ENCODE results near the gene FAM219B. TPM values are rescaled to one million over a fixed set of nuclear protein-coding genes. Genes with fewer than 3 reads are reported as not detected.
"Not testable (repeated sequence)": the region's sequence is repeated elsewhere in the genome, so short reads cannot be mapped to it uniquely, and the experiment has no call there.

FAM219B gene
- total and polyA plus RNA-seq, 10 of the 15 experiments (the other 5 are each of a cell fraction or from before 2014, with no cell fraction given): 7.6 to 53.2 (median 29.4) TPM

- Histone ChIP-seq H3K36me3 (ENCODE audit: control insufficient read depth in 2 of 2, insufficient read depth in 2 of 2, low read length in 1 of 2) (peaks cover 7 to 19% of the 10 kb centered on the region in 2 experiments), H3K27me3 (replicated peaks in 1 of 2; ENCODE audit: control insufficient read depth in 2 of 2, insufficient read depth in 2 of 2, low read length in 1 of 2) (no peaks in the 10 kb centered on the region), H3K9me3 (replicated peaks; ENCODE audit: control insufficient read depth, insufficient read depth, low read length) (no peaks in the 10 kb centered on the region), H3K4me1 (ENCODE audit: control insufficient read depth, insufficient read depth, low read length) (peaks cover 25% of the 10 kb centered on the region), H3K27ac (ENCODE audit: control insufficient read depth, insufficient read depth) (no peak overlapping the region), H2AFZ (ENCODE audit: control insufficient read depth, low read depth, low read length) (no peak overlapping the region), H4K20me1 (ENCODE audit: control insufficient read depth, insufficient read depth) (no peaks in the 10 kb centered on the region), H3K79me2 (ENCODE audit: control insufficient read depth, insufficient read depth, low read length) (peaks cover 5% of the 10 kb centered on the region), H3K4me3 (no peak overlapping the region), H3K4me2 (ENCODE audit: control insufficient read depth, insufficient read depth) (no peak overlapping the region), H3K9ac (ENCODE audit: control insufficient read depth, insufficient read depth, low read length) (no peak overlapping the region)
- intact Hi-C loops (cut with micrococcal nuclease; ENCODE audit: unreplicated experiment) (no loop called here), in situ Hi-C loops (cut with MboI) (no loop called here)
- no peak for FAIRE-seq
- RAD21 ChIA-PET (ENCODE audit: unreplicated experiment): interaction anchor here (0.6 to 0.8 kb wide), 2 partner anchors 66 to 307 kb away, joined by 3 to 4 read pairs; no protein-coding TSS in a partner anchor
- no peak for DNase-seq (ENCODE audit: low read depth, low spot score)
- TF ChIP-seq, protein P1, sequence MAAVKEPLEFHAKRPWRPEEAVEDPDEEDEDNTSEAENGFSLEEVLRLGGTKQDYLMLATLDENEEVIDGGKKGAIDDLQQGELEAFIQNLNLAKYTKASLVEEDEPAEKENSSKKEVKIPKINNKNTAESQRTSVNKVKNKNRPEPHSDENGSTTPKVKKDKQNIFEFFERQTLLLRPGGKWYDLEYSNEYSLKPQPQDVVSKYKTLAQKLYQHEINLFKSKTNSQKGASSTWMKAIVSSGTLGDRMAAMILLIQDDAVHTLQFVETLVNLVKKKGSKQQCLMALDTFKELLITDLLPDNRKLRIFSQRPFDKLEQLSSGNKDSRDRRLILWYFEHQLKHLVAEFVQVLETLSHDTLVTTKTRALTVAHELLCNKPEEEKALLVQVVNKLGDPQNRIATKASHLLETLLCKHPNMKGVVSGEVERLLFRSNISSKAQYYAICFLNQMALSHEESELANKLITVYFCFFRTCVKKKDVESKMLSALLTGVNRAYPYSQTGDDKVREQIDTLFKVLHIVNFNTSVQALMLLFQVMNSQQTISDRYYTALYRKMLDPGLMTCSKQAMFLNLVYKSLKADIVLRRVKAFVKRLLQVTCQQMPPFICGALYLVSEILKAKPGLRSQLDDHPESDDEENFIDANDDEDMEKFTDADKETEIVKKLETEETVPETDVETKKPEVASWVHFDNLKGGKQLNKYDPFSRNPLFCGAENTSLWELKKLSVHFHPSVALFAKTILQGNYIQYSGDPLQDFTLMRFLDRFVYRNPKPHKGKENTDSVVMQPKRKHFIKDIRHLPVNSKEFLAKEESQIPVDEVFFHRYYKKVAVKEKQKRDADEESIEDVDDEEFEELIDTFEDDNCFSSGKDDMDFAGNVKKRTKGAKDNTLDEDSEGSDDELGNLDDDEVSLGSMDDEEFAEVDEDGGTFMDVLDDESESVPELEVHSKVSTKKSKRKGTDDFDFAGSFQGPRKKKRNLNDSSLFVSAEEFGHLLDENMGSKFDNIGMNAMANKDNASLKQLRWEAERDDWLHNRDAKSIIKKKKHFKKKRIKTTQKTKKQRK (IDR thresholded peaks at IDR 0.05; ENCODE audit: low read depth, low read length): no peak
- TF ChIP-seq ZZZ3 (IDR thresholded peaks at IDR 0.05; ENCODE audit: control insufficient read depth, insufficient read length, low read depth): no peak
- TF ChIP-seq CREM (IDR thresholded peaks at IDR 0.05; ENCODE audit: low read depth): no peak
- no peak for TF ChIP-seq IKZF1 (conservative IDR thresholded peaks at IDR 0.05)
- no peak for TF ChIP-seq NFXL1 (IDR thresholded peaks at IDR 0.05; ENCODE audit: borderline replicate concordance)
- no peak for TF ChIP-seq SMC3 (IDR thresholded peaks at IDR 0.05; ENCODE audit: borderline replicate concordance, low read length)
- no peak for TF ChIP-seq SREBF2 (IDR thresholded peaks at IDR 0.05; ENCODE audit: low read length)
- TF ChIP-seq FOS (IDR thresholded peaks at IDR 0.05; ENCODE audit: borderline replicate concordance, extremely low read depth, insufficient read length): no peak
- TF ChIP-seq ZNF207 (IDR thresholded peaks at IDR 0.05; ENCODE audit: borderline replicate concordance): no peak
- TF ChIP-seq, protein P2, sequence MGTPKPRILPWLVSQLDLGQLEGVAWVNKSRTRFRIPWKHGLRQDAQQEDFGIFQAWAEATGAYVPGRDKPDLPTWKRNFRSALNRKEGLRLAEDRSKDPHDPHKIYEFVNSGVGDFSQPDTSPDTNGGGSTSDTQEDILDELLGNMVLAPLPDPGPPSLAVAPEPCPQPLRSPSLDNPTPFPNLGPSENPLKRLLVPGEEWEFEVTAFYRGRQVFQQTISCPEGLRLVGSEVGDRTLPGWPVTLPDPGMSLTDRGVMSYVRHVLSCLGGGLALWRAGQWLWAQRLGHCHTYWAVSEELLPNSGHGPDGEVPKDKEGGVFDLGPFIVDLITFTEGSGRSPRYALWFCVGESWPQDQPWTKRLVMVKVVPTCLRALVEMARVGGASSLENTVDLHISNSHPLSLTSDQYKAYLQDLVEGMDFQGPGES (IDR thresholded peaks at IDR 0.05): no peak
- TF ChIP-seq SP1 (IDR thresholded peaks at IDR 0.05; ENCODE audit: low read depth, low read length): no peak
- no peak for TF ChIP-seq JUNB (IDR thresholded peaks at IDR 0.05)
- TF ChIP-seq NR2C1 (IDR thresholded peaks at IDR 0.05): no peak
- TF ChIP-seq PAX5 (IDR thresholded peaks at IDR 0.05; ENCODE audit: borderline replicate concordance, low read depth, low read length): no peak
- no TSS peak for BruUV-seq (replicated peaks)
- no peak for ATAC-seq
- POLR2A ChIA-PET: interaction anchor here (0.6 kb wide), 1 partner anchor 15 kb away, joined by 3 read pairs; no protein-coding TSS in a partner anchor
- SMC1A ChIA-PET (ENCODE audit: uncharacterized antibody, unreplicated experiment): no interaction called here
- CTCF ChIA-PET: interaction anchor here (1.3 to 8.9 kb wide), 3 partner anchors 12 to 92 kb away, joined by 3 to 129 read pairs (median 5); partner anchors contain the start of gene SCAMP2
- WGBS (ENCODE audit: insufficient coverage, insufficient replicate concordance, low lambda C conversion rate, missing lambda C conversion rate): 83% methylated on average over 6 of the region's 6 CpGs
Observed at GRCh38 chr15:74895830-74896229, 10.8 kb downstream of the FAM219B start.

DNA sequence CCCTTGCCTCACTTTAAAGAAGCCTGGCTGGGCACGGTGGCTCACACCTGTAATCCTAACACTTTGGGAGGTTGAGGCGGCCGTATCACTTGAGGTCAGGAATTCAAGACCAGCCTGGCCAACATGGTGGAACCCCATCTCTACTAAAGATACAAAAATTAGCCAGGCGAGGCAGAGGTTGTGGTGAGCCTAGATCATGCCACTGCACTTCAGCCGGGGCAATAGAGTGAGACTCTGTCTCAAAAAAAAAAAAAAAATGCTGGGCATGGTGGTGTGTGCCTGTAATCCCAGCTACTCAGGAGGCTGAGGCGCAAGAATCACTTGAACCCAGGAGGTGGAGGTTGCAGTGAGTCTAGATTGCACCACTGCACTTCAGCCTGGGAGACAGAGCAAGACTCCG is 12.3 kb downstream of the FAM219B start:
- FAIRE-seq; DNase-seq (ENCODE audit: low read depth, low spot score); SMC1A ChIA-PET (ENCODE audit: uncharacterized antibody, unreplicated experiment); H2AFZ ChIP-seq (ENCODE audit: control insufficient read depth, low read depth, low read length); RAD21 ChIA-PET (ENCODE audit: unreplicated experiment); H3K9ac ChIP-seq (ENCODE audit: control insufficient read depth, insufficient read depth, low read length); H3K4me3 ChIP-seq; H3K9me3 ChIP-seq (replicated peaks; ENCODE audit: control insufficient read depth, insufficient read depth, low read length); CTCF ChIA-PET; BruUV-seq (replicated peaks); H3K27me3 ChIP-seq (replicated peaks in 1 of 2; ENCODE audit: control insufficient read depth in 2 of 2, insufficient read depth in 2 of 2, low read length in 1 of 2); H3K27ac ChIP-seq (ENCODE audit: control insufficient read depth, insufficient read depth); ATAC-seq; intact Hi-C loops (cut with micrococcal nuclease; ENCODE audit: unreplicated experiment); H3K4me2 ChIP-seq (ENCODE audit: control insufficient read depth, insufficient read depth); H4K20me1 ChIP-seq (ENCODE audit: control insufficient read depth, insufficient read depth); in situ Hi-C loops (cut with MboI): not testable (repeated sequence)
- POLR2A ChIA-PET: interaction anchor here (0.6 to 2.1 kb wide), 6 partner anchors 10 to 121 kb away, joined by 3 to 7 read pairs (median 4); partner anchors contain the start of gene CSK
- WGBS (ENCODE audit: insufficient coverage, insufficient replicate concordance, low lambda C conversion rate, missing lambda C conversion rate): 91% methylated on average over 6 of the region's 7 CpGs
- H3K79me2 ChIP-seq (ENCODE audit: control insufficient read depth, insufficient read depth, low read length): peaks cover 12% of the 10 kb centered on the region
- H3K4me1 ChIP-seq (ENCODE audit: control insufficient read depth, insufficient read depth, low read length): peaks cover 28% of the 10 kb centered on the region
- peaks cover 0 to 10% of the 10 kb centered on the region in 2 experiments for H3K36me3 ChIP-seq (ENCODE audit: control insufficient read depth in 2 of 2, insufficient read depth in 2 of 2, low read length in 1 of 2)

All from GM12878 (cell line).